A673 (cell line): ENCODE results near the gene NHERF2.

ENCODE experiments used
- CTCF ChIP-seq: fragments of 300-800, 200-600 bp; sonication (generic); conservative IDR thresholded peaks from 2 replicates; pipeline ENCODE4 v1.5.1; 2017; ENCODE audit warnings: low read depth, mild to moderate bottlenecking, antibody characterized with exemption, low read length, moderate library complexity, mixed read lengths
- EZH2 ChIP-seq: fragments of 200-600 bp; sonication (generic); IDR thresholded peaks from 2 replicates; pipeline ENCODE4 v1.6.1; 2017; ENCODE audit warnings: borderline replicate concordance, low read depth, mild to moderate bottlenecking, mixed read lengths, antibody characterized with exemption, low read length; ENCODE audit not compliant: poor library complexity, severe bottlenecking

GRCh38 chr16:2039274-2040031, 12.8 kb downstream of the NHERF2 start:
- no peak for TF ChIP-seq CTCF
- no peak for TF ChIP-seq EZH2
